ENCODE measurements around the gene MRPL49. TPM values are rescaled to one million over a fixed set of nuclear protein-coding genes. Genes with fewer than 3 reads are reported as not detected.

The MRPL49 gene
- total and polyA plus RNA-seq, 2 of the 8 experiments (the other 6 are each of a cell fraction or from before 2014, with no cell fraction given), result 54.0 to 84.8 TPM

DNA sequence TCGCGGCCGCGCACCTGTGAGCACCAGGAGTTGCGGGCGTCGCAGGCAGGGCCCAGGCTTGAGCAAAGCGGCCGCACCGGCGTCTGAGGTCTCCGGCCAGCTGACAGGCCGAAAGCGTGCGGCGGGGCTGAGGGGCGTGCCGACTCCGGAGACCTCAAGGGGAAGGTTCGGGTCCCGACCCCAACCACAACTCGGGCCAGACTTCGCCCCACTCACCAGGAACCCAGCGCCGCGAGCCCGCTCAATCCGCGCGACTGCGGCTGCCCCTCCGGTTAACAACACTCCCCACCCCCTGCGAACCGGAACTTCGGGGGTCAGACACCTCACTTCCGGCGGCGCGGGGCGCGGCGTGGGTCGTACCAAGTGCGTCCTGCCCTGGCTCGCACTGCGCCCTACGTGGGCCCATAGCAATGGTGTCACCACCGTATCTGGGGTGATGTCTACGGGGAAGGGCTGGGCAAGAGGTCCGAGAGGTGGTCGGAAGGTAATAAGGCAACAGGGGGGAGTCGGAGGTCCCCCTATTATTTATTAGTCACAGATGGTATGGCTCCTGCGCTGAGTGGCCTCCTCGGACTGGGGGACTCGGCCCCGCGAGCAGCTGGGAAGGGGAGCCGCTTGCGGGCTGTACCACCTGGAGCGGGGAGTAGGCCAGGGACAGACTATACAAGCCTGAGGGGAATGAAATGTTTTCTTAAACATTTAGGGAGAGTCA is 12.3 kb downstream of the MRPL49 start, which contains the start of gene SYVN1 (continued):
- TF ChIP-seq, protein P1, sequence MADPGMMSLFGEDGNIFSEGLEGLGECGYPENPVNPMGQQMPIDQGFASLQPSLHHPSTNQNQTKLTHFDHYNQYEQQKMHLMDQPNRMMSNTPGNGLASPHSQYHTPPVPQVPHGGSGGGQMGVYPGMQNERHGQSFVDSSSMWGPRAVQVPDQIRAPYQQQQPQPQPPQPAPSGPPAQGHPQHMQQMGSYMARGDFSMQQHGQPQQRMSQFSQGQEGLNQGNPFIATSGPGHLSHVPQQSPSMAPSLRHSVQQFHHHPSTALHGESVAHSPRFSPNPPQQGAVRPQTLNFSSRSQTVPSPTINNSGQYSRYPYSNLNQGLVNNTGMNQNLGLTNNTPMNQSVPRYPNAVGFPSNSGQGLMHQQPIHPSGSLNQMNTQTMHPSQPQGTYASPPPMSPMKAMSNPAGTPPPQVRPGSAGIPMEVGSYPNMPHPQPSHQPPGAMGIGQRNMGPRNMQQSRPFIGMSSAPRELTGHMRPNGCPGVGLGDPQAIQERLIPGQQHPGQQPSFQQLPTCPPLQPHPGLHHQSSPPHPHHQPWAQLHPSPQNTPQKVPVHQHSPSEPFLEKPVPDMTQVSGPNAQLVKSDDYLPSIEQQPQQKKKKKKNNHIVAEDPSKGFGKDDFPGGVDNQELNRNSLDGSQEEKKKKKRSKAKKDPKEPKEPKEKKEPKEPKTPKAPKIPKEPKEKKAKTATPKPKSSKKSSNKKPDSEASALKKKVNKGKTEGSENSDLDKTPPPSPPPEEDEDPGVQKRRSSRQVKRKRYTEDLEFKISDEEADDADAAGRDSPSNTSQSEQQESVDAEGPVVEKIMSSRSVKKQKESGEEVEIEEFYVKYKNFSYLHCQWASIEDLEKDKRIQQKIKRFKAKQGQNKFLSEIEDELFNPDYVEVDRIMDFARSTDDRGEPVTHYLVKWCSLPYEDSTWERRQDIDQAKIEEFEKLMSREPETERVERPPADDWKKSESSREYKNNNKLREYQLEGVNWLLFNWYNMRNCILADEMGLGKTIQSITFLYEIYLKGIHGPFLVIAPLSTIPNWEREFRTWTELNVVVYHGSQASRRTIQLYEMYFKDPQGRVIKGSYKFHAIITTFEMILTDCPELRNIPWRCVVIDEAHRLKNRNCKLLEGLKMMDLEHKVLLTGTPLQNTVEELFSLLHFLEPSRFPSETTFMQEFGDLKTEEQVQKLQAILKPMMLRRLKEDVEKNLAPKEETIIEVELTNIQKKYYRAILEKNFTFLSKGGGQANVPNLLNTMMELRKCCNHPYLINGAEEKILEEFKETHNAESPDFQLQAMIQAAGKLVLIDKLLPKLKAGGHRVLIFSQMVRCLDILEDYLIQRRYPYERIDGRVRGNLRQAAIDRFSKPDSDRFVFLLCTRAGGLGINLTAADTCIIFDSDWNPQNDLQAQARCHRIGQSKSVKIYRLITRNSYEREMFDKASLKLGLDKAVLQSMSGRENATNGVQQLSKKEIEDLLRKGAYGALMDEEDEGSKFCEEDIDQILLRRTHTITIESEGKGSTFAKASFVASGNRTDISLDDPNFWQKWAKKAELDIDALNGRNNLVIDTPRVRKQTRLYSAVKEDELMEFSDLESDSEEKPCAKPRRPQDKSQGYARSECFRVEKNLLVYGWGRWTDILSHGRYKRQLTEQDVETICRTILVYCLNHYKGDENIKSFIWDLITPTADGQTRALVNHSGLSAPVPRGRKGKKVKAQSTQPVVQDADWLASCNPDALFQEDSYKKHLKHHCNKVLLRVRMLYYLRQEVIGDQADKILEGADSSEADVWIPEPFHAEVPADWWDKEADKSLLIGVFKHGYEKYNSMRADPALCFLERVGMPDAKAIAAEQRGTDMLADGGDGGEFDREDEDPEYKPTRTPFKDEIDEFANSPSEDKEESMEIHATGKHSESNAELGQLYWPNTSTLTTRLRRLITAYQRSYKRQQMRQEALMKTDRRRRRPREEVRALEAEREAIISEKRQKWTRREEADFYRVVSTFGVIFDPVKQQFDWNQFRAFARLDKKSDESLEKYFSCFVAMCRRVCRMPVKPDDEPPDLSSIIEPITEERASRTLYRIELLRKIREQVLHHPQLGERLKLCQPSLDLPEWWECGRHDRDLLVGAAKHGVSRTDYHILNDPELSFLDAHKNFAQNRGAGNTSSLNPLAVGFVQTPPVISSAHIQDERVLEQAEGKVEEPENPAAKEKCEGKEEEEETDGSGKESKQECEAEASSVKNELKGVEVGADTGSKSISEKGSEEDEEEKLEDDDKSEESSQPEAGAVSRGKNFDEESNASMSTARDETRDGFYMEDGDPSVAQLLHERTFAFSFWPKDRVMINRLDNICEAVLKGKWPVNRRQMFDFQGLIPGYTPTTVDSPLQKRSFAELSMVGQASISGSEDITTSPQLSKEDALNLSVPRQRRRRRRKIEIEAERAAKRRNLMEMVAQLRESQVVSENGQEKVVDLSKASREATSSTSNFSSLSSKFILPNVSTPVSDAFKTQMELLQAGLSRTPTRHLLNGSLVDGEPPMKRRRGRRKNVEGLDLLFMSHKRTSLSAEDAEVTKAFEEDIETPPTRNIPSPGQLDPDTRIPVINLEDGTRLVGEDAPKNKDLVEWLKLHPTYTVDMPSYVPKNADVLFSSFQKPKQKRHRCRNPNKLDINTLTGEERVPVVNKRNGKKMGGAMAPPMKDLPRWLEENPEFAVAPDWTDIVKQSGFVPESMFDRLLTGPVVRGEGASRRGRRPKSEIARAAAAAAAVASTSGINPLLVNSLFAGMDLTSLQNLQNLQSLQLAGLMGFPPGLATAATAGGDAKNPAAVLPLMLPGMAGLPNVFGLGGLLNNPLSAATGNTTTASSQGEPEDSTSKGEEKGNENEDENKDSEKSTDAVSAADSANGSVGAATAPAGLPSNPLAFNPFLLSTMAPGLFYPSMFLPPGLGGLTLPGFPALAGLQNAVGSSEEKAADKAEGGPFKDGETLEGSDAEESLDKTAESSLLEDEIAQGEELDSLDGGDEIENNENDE (IDR thresholded peaks at IDR 0.05; ENCODE audit: insufficient replicate concordance, low read length), result no peak
- TF ChIP-seq, protein P2, sequence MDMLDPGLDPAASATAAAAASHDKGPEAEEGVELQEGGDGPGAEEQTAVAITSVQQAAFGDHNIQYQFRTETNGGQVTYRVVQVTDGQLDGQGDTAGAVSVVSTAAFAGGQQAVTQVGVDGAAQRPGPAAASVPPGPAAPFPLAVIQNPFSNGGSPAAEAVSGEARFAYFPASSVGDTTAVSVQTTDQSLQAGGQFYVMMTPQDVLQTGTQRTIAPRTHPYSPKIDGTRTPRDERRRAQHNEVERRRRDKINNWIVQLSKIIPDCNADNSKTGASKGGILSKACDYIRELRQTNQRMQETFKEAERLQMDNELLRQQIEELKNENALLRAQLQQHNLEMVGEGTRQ (IDR thresholded peaks at IDR 0.05; ENCODE audit: low read length), result no peak
- no peak for TF ChIP-seq CTBP2 (IDR thresholded peaks at IDR 0.05; ENCODE audit: borderline replicate concordance, insufficient read depth, insufficient read length, low read length)
- no peak for TF ChIP-seq JUN (IDR thresholded peaks at IDR 0.05; ENCODE audit: low read depth, low read length)
- TF ChIP-seq CHD2 (IDR thresholded peaks at IDR 0.05; ENCODE audit: low read length), result 0 out of 2 replicates have a peak, but pooled peaks have one; percentile 44
- peak in 1 of 2 experiments; percentile 97; a peak in 2 of 3 replicates for TF ChIP-seq EP300 (IDR thresholded peaks at IDR 0.05; ENCODE audit: borderline replicate concordance in 1 of 2, low read depth in 2 of 2, low read length in 2 of 2)
- peak; percentile 91 for TF ChIP-seq CHD1 (IDR thresholded peaks at IDR 0.05; ENCODE audit: low read depth, low read length)
- TF ChIP-seq RFX5 (IDR thresholded peaks at IDR 0.05; ENCODE audit: borderline replicate concordance, low read depth, low read length), result no peak

Measured in H1 (cell line).